ENCODE results near the gene SORCS2. TPM values are rescaled to one million over a fixed set of nuclear protein-coding genes. Genes with fewer than 3 reads are reported as not detected.

Gene SORCS2
- total RNA-seq, 6 donors from 2014 or later: 2.2 to 28.3 (median 7.2) TPM

DNA sequence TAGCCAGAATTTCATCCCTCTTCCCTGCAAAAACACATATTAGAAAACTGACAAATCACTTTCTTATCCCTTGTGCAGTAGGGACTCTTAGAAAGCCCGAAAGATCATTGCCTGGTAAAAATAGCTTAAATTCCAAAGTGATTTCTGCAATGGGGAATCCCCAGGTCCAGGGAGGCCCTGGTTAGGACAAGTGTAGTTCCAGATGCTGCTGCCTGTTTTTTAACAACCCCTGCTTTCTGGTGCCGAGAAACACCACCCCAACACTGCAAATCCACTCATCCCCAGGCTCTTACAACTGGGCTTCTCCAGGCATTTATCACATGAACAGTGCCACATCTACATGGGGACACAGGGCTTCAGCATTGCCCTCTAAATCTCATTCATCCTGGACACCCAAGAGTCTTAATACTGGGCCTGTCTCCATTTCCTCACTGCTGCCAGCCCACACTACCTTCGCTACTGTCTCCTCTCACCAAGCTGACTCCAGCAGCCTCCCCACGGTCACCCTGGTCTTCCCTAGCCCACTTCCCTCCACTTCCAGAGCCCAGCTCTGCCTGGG, 354.6 kb downstream of the SORCS2 start:
- no peak for DNase-seq
- H3K27me3 ChIP-seq: no peaks in the 10 kb centered on the region
- no peaks in the 10 kb centered on the region for H3K4me1 ChIP-seq
- no peak for ATAC-seq (ENCODE audit: low FRiP score in 2 of 2)
- no peaks in the 10 kb centered on the region for H3K36me3 ChIP-seq
- TF ChIP-seq POLR2AphosphoS5 (IDR thresholded peaks at IDR 0.05): no peak
- TF ChIP-seq CTCF (IDR thresholded peaks at IDR 0.05): no peak
- TF ChIP-seq EP300 (IDR thresholded peaks at IDR 0.05): no peak
- TF ChIP-seq POLR2A (IDR thresholded peaks at IDR 0.05): no peak
- H3K27ac ChIP-seq: no peak overlapping the region
- H3K4me3 ChIP-seq: no peak overlapping the region
- 62 to 71% methylated on average over 4 of the region's 4 CpGs for WGBS, 2 donors
- peaks cover 0 to 3% (median 0%) of the 10 kb centered on the region in 4 donors for H3K9me3 ChIP-seq

DNA sequence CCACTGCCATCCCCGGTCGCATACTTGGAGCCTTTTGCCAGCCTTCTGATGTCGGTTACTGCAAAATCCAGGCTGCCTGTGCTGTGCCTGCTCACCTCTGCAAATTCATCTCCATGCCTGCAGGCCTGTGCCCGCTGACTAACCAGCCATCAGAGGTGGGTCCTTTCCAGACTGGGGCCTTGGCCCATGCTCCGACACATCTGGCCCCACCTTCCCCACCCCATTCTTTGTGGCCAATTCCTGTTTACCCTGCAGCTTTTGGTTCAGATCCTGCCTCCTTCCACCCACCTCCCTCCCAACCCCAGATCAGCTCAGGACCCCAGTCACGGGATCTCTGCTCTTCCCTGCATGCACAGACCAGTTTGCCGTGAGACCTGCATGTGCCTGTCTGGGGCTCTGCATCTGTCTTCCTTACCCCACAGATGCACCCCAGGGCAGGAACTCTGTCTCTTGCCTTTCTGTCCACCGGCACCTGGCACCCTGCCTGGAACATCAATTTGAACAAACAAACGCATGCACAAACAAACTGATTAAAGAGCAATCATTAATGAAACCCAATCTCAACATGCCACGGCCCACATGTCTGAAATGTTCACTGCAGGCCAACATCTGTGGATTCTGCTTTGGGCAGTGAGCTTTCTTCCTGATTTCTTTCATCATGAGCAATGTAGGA, 355.2 kb downstream of the SORCS2 start:
- H3K36me3 ChIP-seq: no peaks in the 10 kb centered on the region
- H3K9me3 ChIP-seq: peaks cover 0 to 8% (median 5%) of the 10 kb centered on the region in 4 donors
- no peak overlapping the region for H3K27ac ChIP-seq
- TF ChIP-seq POLR2A (IDR thresholded peaks at IDR 0.05) (no peak), EP300 (IDR thresholded peaks at IDR 0.05) (no peak), CTCF (IDR thresholded peaks at IDR 0.05) (no peak), POLR2AphosphoS5 (IDR thresholded peaks at IDR 0.05) (no peak)
- H3K4me3 ChIP-seq: no peak overlapping the region
- ATAC-seq (ENCODE audit: low FRiP score in 2 of 2): no peak
- no peaks in the 10 kb centered on the region for H3K4me1 ChIP-seq
- no peaks in the 10 kb centered on the region for H3K27me3 ChIP-seq
- no peak for DNase-seq
- WGBS, 2 donors: 68 to 69% methylated on average over 10 of the region's 10 CpGs

GRCh38 chr4:7549866-7550265, 357.5 kb downstream of the SORCS2 start:
- no peaks in the 10 kb centered on the region for H3K4me1 ChIP-seq
- DNase-seq (no peak), ATAC-seq (ENCODE audit: low FRiP score in 2 of 2) (no peak)
- no peak overlapping the region for H3K27ac ChIP-seq
- TF ChIP-seq CTCF (IDR thresholded peaks at IDR 0.05) (no peak), POLR2A (IDR thresholded peaks at IDR 0.05) (no peak), EP300 (IDR thresholded peaks at IDR 0.05) (no peak), POLR2AphosphoS5 (IDR thresholded peaks at IDR 0.05) (no peak)
- WGBS, 2 donors: 82 to 87% methylated on average over 6 to 7 of the region's 7 CpGs
- H3K9me3 ChIP-seq: peaks cover 0 to 31% (median 20%) of the 10 kb centered on the region in 4 donors
- H3K36me3 ChIP-seq: no peaks in the 10 kb centered on the region
- H3K27me3 ChIP-seq: no peaks in the 10 kb centered on the region
- H3K4me3 ChIP-seq: no peak overlapping the region

DNA sequence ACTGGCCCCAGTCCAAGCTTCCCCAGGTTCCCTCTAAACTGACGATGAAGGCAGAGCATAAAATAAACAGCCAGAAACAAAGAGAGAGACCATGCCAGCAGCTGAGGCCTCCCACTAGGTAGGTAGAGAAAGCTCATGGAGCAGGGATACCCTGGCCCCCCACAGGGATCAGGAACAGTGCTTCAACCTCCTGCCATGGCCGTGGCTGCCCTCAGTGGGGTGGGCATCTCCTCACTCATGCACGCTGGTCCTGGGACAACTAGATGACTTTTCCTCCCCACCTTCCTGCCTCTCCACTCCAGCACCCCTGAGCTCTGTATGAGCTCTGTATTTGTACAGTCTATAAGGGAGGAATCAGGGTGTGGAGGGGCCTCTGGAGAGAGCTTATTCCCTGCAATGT, 360.1 kb downstream of the SORCS2 start:
- H3K27me3 ChIP-seq: no peaks in the 10 kb centered on the region
- H3K36me3 ChIP-seq: no peaks in the 10 kb centered on the region
- ATAC-seq (ENCODE audit: low FRiP score in 2 of 2) (no peak), DNase-seq (no peak)
- WGBS, 2 donors: 75 to 78% methylated on average over 2 to 3 of the region's 3 CpGs
- no peak overlapping the region for H3K27ac ChIP-seq
- no peaks in the 10 kb centered on the region for H3K4me1 ChIP-seq
- H3K9me3 ChIP-seq: peaks cover 0 to 46% (median 20%) of the 10 kb centered on the region in 4 donors
- TF ChIP-seq CTCF (IDR thresholded peaks at IDR 0.05) (no peak), POLR2AphosphoS5 (IDR thresholded peaks at IDR 0.05) (no peak), EP300 (IDR thresholded peaks at IDR 0.05) (no peak), POLR2A (IDR thresholded peaks at IDR 0.05) (no peak)
- no peak overlapping the region for H3K4me3 ChIP-seq

DNA sequence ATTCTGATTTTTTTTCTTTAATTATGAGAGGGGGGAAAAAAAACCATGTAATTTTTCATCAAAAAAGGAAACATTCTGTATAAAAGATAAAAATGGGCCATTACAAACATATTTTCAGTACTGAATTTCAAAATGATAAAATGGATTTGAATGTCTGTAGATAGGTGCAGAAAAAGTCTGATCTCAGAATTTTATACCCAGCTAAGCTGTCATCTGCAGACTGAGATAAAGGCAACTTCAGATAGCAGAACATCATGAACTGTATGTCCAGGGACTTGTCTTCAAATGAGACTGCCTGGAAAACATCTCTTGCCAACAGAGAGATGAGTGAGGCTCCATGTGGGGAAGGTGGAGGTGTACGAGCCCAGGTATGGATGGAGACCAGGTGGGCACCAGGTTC, 360.9 kb downstream of the SORCS2 start:
- Histone ChIP-seq H3K27me3 (no peaks in the 10 kb centered on the region), H3K4me1 (no peaks in the 10 kb centered on the region), H3K27ac (no peak overlapping the region), H3K9me3 (peaks cover 0 to 46% (median 20%) of the 10 kb centered on the region in 4 donors), H3K36me3 (no peaks in the 10 kb centered on the region), H3K4me3 (no peak overlapping the region)
- no peak for DNase-seq
- no peak for ATAC-seq (ENCODE audit: low FRiP score in 2 of 2)
- no peak for TF ChIP-seq POLR2AphosphoS5 (IDR thresholded peaks at IDR 0.05)
- 92 to 96% methylated on average over 1 of the region's 1 CpG for WGBS, 2 donors
